HepG2 (cell line): ENCODE data around the gene CISD3. TPM values are rescaled to one million over a fixed set of nuclear protein-coding genes. Genes with fewer than 3 reads are reported as not detected.

Source experiments
- DR1 ChIP-seq: sonication (generic); formaldehyde crosslinking; IDR thresholded peaks from 2 replicates; pipeline ENCODE4 v1.8.0; 2021; ENCODE audit warnings: mild to moderate bottlenecking, missing genetic modification reagents, inconsistent platforms
- FOSL1 ChIP-seq: sonication (generic); formaldehyde crosslinking; IDR thresholded peaks from 2 replicates; pipeline ENCODE4 v1.9.0; 2021; ENCODE audit warnings: missing genetic modification reagents, borderline replicate concordance
- FOXA3 ChIP-seq: IDR thresholded peaks from 2 replicates; pipeline ENCODE4 v1.6.1; 2016; ENCODE audit warnings: missing genetic modification reagents, missing compliant biosample characterization
- GTF3A ChIP-seq: sonication (generic); formaldehyde crosslinking; conservative IDR thresholded peaks from 2 replicates; pipeline ENCODE4 v1.4.0; 2020; ENCODE audit warnings: mild to moderate bottlenecking, missing genetic modification reagents
- HDAC2 ChIP-seq: sonication (generic); formaldehyde crosslinking; IDR thresholded peaks from 2 replicates; pipeline ENCODE4 v1.4.0; 2020; ENCODE audit warnings: missing genetic modification reagents
- IKZF1 ChIP-seq: fragments of 450-650 bp; IDR thresholded peaks from 2 replicates; pipeline ENCODE4 v1.7.1; 2016
- JUN ChIP-seq: sonication (generic); formaldehyde crosslinking; IDR thresholded peaks from 2 replicates; pipeline ENCODE4 v1.4.0; 2020; ENCODE audit warnings: mild to moderate bottlenecking, missing genetic modification reagents
- KDM2A ChIP-seq: sonication (generic); formaldehyde crosslinking; IDR thresholded peaks from 2 replicates; pipeline ENCODE4 v1.4.0; 2020; ENCODE audit warnings: low read depth, missing genetic modification reagents, borderline replicate concordance
- MEIS2 ChIP-seq: sonication (generic); formaldehyde crosslinking; IDR thresholded peaks from 2 replicates; pipeline ENCODE4 v1.9.0; 2021; ENCODE audit warnings: mild to moderate bottlenecking, missing genetic modification reagents
- NR1H2 ChIP-seq: sonication (generic); formaldehyde crosslinking; IDR thresholded peaks from 2 replicates; pipeline ENCODE4 v1.8.1; 2022; ENCODE audit warnings: low read depth, missing genetic modification reagents, borderline replicate concordance
- SALL2 ChIP-seq: sonication (generic); formaldehyde crosslinking; IDR thresholded peaks from 2 replicates; pipeline ENCODE4 v1.8.1; 2023; ENCODE audit warnings: mild to moderate bottlenecking, missing genetic modification reagents, inconsistent platforms
- ZFP1 ChIP-seq: IDR thresholded peaks from 2 replicates; pipeline ENCODE4 v1.6.1; 2016
- ZNF143 ChIP-seq: sonication (generic); formaldehyde crosslinking; IDR thresholded peaks from 2 replicates; pipeline ENCODE4 v1.4.0; 2020; ENCODE audit warnings: missing genetic modification reagents
- ZNF225 ChIP-seq: sonication (generic); formaldehyde crosslinking; IDR thresholded peaks from 2 replicates; pipeline ENCODE4 v1.4.0; 2020; ENCODE audit warnings: mild to moderate bottlenecking, missing genetic modification reagents
- ZNF333 ChIP-seq: sonication (generic); formaldehyde crosslinking; IDR thresholded peaks from 2 replicates; pipeline ENCODE4 v1.4.0; 2020; ENCODE audit warnings: mild to moderate bottlenecking, missing genetic modification reagents, borderline replicate concordance
- ZNF619 ChIP-seq: sonication (generic); formaldehyde crosslinking; IDR thresholded peaks from 2 replicates; pipeline ENCODE4 v1.4.0; 2020; ENCODE audit warnings: mild to moderate bottlenecking, missing genetic modification reagents
- polyA plus RNA-seq, 8 experiments: library from polyadenylated mRNA; depleted of rRNA in 3 of 8; stranded (reverse) in 7 of 8; unstranded in 1 of 8; fragments of >200 nt; fragmentation: Illumina TruSeq in 4 of 8; extraction: Trizol in 4 of 8; gene quantifications; 2 replicates each; pipeline versions ENCODE4 v1.2.1 to v1.2.3, GENCODE V29; 2011 to 2016; ENCODE audit warnings: low read depth in 4 of 8, missing spikeins in 1 of 8, mixed read lengths in 1 of 8; ENCODE audit not compliant: insufficient read depth in 1 of 8
- total RNA-seq, 5 experiments: library from RNA; depleted of rRNA; stranded (reverse); fragments of >200 nt; fragmentation: Illumina TruSeq; extraction: Trizol; gene quantifications; 2 replicates each; pipeline ENCODE4 v1.2.3, GENCODE V29; 2016; ENCODE audit warnings: low read depth in 1 of 5
- TF ChIP-seq, protein P1 (sequence below): sonication (generic); formaldehyde crosslinking; IDR thresholded peaks from 2 replicates; pipeline ENCODE4 v1.9.0; 2021; ENCODE audit warnings: missing genetic modification reagents, borderline replicate concordance
- TF ChIP-seq, protein P2 (sequence below): sonication (generic); formaldehyde crosslinking; IDR thresholded peaks from 2 replicates; pipeline ENCODE4 v1.4.0; 2020; ENCODE audit warnings: missing genetic modification reagents, borderline replicate concordance
- TF ChIP-seq, protein P3 (sequence below): IDR thresholded peaks from 2 replicates; pipeline ENCODE4 v1.6.1; 2016; ENCODE audit warnings: control low read depth
- TF ChIP-seq, protein P4 (sequence below): sonication (generic); formaldehyde crosslinking; IDR thresholded peaks from 2 replicates; pipeline ENCODE4 v1.4.0; 2020; ENCODE audit warnings: missing genetic modification reagents, borderline replicate concordance

CISD3 gene
- total and polyA plus RNA-seq, 2 of the 13 experiments (the other 11 are each of a cell fraction or from before 2014, with no cell fraction given), result 30.0 to 34.1 TPM

DNA sequence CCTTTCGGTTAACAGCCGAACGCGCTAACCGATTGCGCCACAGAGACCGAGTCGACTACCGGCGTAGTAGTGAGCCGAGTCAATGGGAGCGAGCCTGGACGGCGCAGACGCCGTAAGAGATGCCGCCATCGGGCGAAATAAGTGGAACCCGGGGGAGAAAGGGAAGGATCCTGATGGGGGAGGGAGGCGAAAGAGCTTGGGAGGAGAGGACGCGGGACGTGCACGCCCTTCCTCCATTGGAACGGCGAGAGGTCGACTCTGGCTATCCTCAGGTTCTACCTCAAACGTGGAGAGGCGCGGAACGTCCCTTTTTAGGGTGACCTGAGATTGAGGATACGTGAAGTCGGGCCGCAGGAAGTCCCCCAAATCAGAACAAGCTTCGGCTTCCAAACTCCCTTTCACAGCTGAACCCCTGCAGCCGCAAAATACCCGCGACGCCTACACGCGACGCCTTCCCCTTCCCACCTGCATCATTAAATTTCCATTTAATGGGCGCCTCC lies 21.7 kb downstream of the CISD3 start (continued):
- TF ChIP-seq, protein P1, sequence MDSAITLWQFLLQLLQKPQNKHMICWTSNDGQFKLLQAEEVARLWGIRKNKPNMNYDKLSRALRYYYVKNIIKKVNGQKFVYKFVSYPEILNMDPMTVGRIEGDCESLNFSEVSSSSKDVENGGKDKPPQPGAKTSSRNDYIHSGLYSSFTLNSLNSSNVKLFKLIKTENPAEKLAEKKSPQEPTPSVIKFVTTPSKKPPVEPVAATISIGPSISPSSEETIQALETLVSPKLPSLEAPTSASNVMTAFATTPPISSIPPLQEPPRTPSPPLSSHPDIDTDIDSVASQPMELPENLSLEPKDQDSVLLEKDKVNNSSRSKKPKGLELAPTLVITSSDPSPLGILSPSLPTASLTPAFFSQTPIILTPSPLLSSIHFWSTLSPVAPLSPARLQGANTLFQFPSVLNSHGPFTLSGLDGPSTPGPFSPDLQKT, result no peak
- TF ChIP-seq GTF3A (CRISPR knock-in tag) (no peak; the same call in 1 of the 2 replicates), ZNF619 (CRISPR knock-in tag) (0 out of 2 replicates have a peak, but pooled peaks have one; percentile 51), ZFP1 (CRISPR knock-in tag) (no peak), NR1H2 (CRISPR knock-in tag) (no peak; the same call in 1 of the 2 replicates), SALL2 (CRISPR knock-in tag) (no peak; the same call in 1 of the 2 replicates), ZNF143 (CRISPR knock-in tag) (no peak), KDM2A (CRISPR knock-in tag) (peak; percentile 96), JUN (CRISPR knock-in tag) (no peak), HDAC2 (CRISPR knock-in tag) (peak; percentile 72; the same call in 1 of the 2 replicates), ZNF333 (CRISPR knock-in tag) (peak; percentile 67; the same call in 1 of the 2 replicates), MEIS2 (no peak), FOXA3 (CRISPR knock-in tag) (peak; percentile 75), DR1 (CRISPR knock-in tag) (no peak), ZNF225 (CRISPR knock-in tag) (no peak), IKZF1 (no peak), FOSL1 (CRISPR knock-in tag) (no peak)
- TF ChIP-seq, protein P2, sequence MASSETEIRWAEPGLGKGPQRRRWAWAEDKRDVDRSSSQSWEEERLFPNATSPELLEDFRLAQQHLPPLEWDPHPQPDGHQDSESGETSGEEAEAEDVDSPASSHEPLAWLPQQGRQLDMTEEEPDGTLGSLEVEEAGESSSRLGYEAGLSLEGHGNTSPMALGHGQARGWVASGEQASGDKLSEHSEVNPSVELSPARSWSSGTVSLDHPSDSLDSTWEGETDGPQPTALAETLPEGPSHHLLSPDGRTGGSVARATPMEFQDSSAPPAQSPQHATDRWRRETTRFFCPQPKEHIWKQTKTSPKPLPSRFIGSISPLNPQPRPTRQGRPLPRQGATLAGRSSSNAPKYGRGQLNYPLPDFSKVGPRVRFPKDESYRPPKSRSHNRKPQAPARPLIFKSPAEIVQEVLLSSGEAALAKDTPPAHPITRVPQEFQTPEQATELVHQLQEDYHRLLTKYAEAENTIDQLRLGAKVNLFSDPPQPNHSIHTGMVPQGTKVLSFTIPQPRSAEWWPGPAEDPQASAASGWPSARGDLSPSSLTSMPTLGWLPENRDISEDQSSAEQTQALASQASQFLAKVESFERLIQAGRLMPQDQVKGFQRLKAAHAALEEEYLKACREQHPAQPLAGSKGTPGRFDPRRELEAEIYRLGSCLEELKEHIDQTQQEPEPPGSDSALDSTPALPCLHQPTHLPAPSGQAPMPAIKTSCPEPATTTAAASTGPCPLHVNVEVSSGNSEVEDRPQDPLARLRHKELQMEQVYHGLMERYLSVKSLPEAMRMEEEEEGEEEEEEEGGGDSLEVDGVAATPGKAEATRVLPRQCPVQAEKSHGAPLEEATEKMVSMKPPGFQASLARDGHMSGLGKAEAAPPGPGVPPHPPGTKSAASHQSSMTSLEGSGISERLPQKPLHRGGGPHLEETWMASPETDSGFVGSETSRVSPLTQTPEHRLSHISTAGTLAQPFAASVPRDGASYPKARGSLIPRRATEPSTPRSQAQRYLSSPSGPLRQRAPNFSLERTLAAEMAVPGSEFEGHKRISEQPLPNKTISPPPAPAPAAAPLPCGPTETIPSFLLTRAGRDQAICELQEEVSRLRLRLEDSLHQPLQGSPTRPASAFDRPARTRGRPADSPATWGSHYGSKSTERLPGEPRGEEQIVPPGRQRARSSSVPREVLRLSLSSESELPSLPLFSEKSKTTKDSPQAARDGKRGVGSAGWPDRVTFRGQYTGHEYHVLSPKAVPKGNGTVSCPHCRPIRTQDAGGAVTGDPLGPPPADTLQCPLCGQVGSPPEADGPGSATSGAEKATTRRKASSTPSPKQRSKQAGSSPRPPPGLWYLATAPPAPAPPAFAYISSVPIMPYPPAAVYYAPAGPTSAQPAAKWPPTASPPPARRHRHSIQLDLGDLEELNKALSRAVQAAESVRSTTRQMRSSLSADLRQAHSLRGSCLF (CRISPR knock-in tag), result no peak
- TF ChIP-seq, protein P3, sequence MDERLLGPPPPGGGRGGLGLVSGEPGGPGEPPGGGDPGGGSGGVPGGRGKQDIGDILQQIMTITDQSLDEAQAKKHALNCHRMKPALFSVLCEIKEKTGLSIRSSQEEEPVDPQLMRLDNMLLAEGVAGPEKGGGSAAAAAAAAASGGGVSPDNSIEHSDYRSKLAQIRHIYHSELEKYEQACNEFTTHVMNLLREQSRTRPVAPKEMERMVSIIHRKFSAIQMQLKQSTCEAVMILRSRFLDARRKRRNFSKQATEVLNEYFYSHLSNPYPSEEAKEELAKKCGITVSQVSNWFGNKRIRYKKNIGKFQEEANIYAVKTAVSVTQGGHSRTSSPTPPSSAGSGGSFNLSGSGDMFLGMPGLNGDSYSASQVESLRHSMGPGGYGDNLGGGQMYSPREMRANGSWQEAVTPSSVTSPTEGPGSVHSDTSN (CRISPR knock-in tag), result no peak
- TF ChIP-seq, protein P4, sequence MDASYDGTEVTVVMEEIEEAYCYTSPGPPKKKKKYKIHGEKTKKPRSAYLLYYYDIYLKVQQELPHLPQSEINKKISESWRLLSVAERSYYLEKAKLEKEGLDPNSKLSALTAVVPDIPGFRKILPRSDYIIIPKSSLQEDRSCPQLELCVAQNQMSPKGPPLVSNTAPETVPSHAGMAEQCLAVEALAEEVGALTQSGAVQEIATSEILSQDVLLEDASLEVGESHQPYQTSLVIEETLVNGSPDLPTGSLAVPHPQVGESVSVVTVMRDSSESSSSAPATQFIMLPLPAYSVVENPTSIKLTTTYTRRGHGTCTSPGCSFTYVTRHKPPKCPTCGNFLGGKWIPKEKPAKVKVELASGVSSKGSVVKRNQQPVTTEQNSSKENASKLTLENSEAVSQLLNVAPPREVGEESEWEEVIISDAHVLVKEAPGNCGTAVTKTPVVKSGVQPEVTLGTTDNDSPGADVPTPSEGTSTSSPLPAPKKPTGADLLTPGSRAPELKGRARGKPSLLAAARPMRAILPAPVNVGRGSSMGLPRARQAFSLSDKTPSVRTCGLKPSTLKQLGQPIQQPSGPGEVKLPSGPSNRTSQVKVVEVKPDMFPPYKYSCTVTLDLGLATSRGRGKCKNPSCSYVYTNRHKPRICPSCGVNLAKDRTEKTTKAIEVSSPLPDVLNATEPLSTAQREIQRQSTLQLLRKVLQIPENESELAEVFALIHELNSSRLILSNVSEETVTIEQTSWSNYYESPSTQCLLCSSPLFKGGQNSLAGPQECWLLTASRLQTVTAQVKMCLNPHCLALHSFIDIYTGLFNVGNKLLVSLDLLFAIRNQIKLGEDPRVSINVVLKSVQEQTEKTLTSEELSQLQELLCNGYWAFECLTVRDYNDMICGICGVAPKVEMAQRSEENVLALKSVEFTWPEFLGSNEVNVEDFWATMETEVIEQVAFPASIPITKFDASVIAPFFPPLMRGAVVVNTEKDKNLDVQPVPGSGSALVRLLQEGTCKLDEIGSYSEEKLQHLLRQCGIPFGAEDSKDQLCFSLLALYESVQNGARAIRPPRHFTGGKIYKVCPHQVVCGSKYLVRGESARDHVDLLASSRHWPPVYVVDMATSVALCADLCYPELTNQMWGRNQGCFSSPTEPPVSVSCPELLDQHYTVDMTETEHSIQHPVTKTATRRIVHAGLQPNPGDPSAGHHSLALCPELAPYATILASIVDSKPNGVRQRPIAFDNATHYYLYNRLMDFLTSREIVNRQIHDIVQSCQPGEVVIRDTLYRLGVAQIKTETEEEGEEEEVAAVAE (CRISPR knock-in tag), result no peak
